SK-N-MC (cell line): Measurements from ENCODE around the gene FKBP10.
"Not testable (repeated sequence)": the region's sequence is repeated elsewhere in the genome, so short reads cannot be mapped to it uniquely, and the experiment has no call there.

Source experiments
- DNase-seq: peaks from one replicate; pipeline ENCODE4 v3.0.0-alpha.2; 2011; ENCODE audit warnings: low read depth, low spot score
- H3K27ac ChIP-seq: fragments of 200-600 bp; sonication (generic); 2 replicates; pipeline ENCODE4 v1.5.1; 2016; ENCODE audit warnings: mixed run types
- H3K36me3 ChIP-seq: fragments of 200-600 bp; sonication (generic); 2 replicates; pipeline ENCODE4 v1.6.1; 2017; ENCODE audit warnings: antibody characterized with exemption, low read length, mixed read lengths; ENCODE audit not compliant: insufficient read depth
- H3K4me3 ChIP-seq: fragments of 200-600 bp; sonication (generic); 2 replicates; pipeline ENCODE4 v1.5.1; 2016
- H3K9ac ChIP-seq: fragments of 200-600 bp; sonication (generic); 2 replicates; pipeline ENCODE4 v1.8.0; 2017; ENCODE audit warnings: mixed run types, mixed read lengths; ENCODE audit not compliant: insufficient read length
- H3K9me3 ChIP-seq: fragments of 200-600 bp; sonication (generic); 2 replicates; pipeline ENCODE4 v1.6.1; 2017; ENCODE audit warnings: low read depth, mild to moderate bottlenecking, antibody characterized with exemption, low read length, moderate library complexity, mixed read lengths
- EZH2 ChIP-seq: fragments of 200-600 bp; sonication (generic); IDR thresholded peaks from one replicate; pipeline ENCODE4 v1.6.1; 2017; ENCODE audit warnings: antibody characterized with exemption
- FOXP2 ChIP-seq: optimal IDR thresholded peaks from 2 replicates; pipeline ENCODE3; 2011; ENCODE audit warnings: mild to moderate bottlenecking, moderate library complexity; ENCODE audit not compliant: insufficient read depth; ENCODE audit errors: extremely low read length, control extremely low read depth
- POLR2AphosphoS5 ChIP-seq: IDR thresholded peaks from 2 replicates; pipeline ENCODE4 v1.6.1; 2012; ENCODE audit warnings: mild to moderate bottlenecking, low read depth, low read length, borderline replicate concordance

Gene FKBP10

GRCh38 chr17:41844971-41845370 lies 32.2 kb downstream of the FKBP10 start:
- Histone ChIP-seq H3K4me3 (no peak overlapping the region), H3K27ac (no peak overlapping the region), H3K9ac (no peak overlapping the region), H3K36me3 (no peaks in the 10 kb centered on the region), H3K9me3 (no peaks in the 10 kb centered on the region)
- no peak for DNase-seq
- no peak for TF ChIP-seq EZH2
- TF ChIP-seq POLR2AphosphoS5, result no peak
- TF ChIP-seq FOXP2, result no peak

- Histone ChIP-seq H3K36me3 (peaks cover 4% of the 10 kb centered on the region; the same call in 1 of the 2 replicates), H3K9me3 (no peaks in the 10 kb centered on the region), H3K27ac (peak overlapping the region; percentile 0; the same call in 1 of the 2 replicates), H3K4me3 (no peak overlapping the region), H3K9ac (no peak overlapping the region)
- TF ChIP-seq POLR2AphosphoS5 (no peak), EZH2 (no peak), FOXP2 (no peak)
- DNase-seq, result no peak
Measured at GRCh38 chr17:41848788-41849187, 36.0 kb downstream of the FKBP10 start.

- no peak for DNase-seq
- Histone ChIP-seq H3K27ac (peak overlapping the region; percentile 0; the same call in 1 of the 2 replicates), H3K9ac (no peak overlapping the region), H3K4me3 (no peak overlapping the region), H3K9me3 (no peaks in the 10 kb centered on the region), H3K36me3 (peaks cover 10% of the 10 kb centered on the region)
- TF ChIP-seq POLR2AphosphoS5 (no peak), FOXP2 (no peak), EZH2 (no peak)
Measured at GRCh38 chr17:41849251-41849990, 36.6 kb downstream of the FKBP10 start.

- not testable (repeated sequence) for H3K9me3 ChIP-seq, H3K9ac ChIP-seq, DNase-seq
Measured at GRCh38 chr17:41851382-41851781, 38.6 kb downstream of the FKBP10 start.

GRCh38 chr17:41860254-41860931 lies 47.6 kb downstream of the FKBP10 start:
- Histone ChIP-seq H3K36me3 (no peaks in the 10 kb centered on the region), H3K9ac (no peak overlapping the region), H3K27ac (no peak overlapping the region), H3K9me3 (no peaks in the 10 kb centered on the region), H3K4me3 (no peak overlapping the region)
- DNase-seq, result no peak
- TF ChIP-seq POLR2AphosphoS5 (no peak), EZH2 (no peak), FOXP2 (no peak)

More at GRCh38 chr17:41851382-41851781, 38.6 kb downstream of the FKBP10 start:
- H3K27ac ChIP-seq, H3K4me3 ChIP-seq: not testable (repeated sequence)
- H3K36me3 ChIP-seq, result peaks cover 17% of the 10 kb centered on the region

- Histone ChIP-seq H3K9me3 (no peaks in the 10 kb centered on the region), H3K9ac (peak overlapping the region; percentile 77), H3K27ac (no peak overlapping the region), H3K4me3 (peak overlapping the region; percentile 82), H3K36me3 (peaks cover 15% of the 10 kb centered on the region)
- DNase-seq, result no peak
- TF ChIP-seq POLR2AphosphoS5 (no peak), EZH2 (no peak), FOXP2 (no peak)
Measured at GRCh38 chr17:41863074-41863848, 50.5 kb downstream of the FKBP10 start.

- H3K27ac ChIP-seq, result no peak overlapping the region
- no peaks in the 10 kb centered on the region for H3K9me3 ChIP-seq
Measured at GRCh38 chr17:41864498-41864835, 51.7 kb downstream of the FKBP10 start.

GRCh38 chr17:41864836-41865595 lies 52.2 kb downstream of the FKBP10 start, which contains the start of gene KLHL11:
Gene KLHL11 (minus strand): TSS chr17:41865423. CDS start chr17:41865370, 53 bp downstream.
- Histone ChIP-seq H3K9ac (peak within 1 kb of the TSS; percentile 77), H3K36me3 (peaks cover 31% of the 10 kb centered on the region), H3K9me3 (no peaks in the 10 kb centered on the region), H3K4me3 (peak within 1 kb of the TSS; percentile 82), H3K27ac (0 out of 2 replicates have a peak within 1 kb of the TSS, but pooled peaks have one; percentile 60)
- peak; percentile 30 for DNase-seq
- no peak for TF ChIP-seq EZH2
- peak; percentile 87 for TF ChIP-seq POLR2AphosphoS5

More at GRCh38 chr17:41864498-41864835, 51.7 kb downstream of the FKBP10 start:
- Histone ChIP-seq H3K4me3 (peak overlapping the region; percentile 82), H3K36me3 (peaks cover 25% of the 10 kb centered on the region), H3K9ac (peak overlapping the region; percentile 77)
- no peak for DNase-seq
- no peak for TF ChIP-seq EZH2
- no peak for TF ChIP-seq FOXP2
- no peak for TF ChIP-seq POLR2AphosphoS5
